Neural cell (in vitro differentiated cells): ENCODE data around the gene FAM174C. TPM values are rescaled to one million over a fixed set of nuclear protein-coding genes. Genes with fewer than 3 reads are reported as not detected.

Experiments
- H2AFZ ChIP-seq: fragments of 200-600, 300-800 bp; sonication (generic), shearing (Covaris generic); 2 replicates; pipeline ENCODE4 v1.6.0; 2014; ENCODE audit warnings: low read depth, mild to moderate bottlenecking, antibody characterized with exemption, low read length, moderate library complexity
- H3F3A ChIP-seq: fragments of 200-600 bp; shearing (Covaris generic); 2 replicates; pipeline ENCODE4 v1.6.1; 2016; ENCODE audit warnings: mild to moderate bottlenecking, moderate library complexity, mixed read lengths, antibody characterized with exemption, low read length; ENCODE audit not compliant: insufficient read depth, poor library complexity, severe bottlenecking
- H3K27ac ChIP-seq: fragments of 200-600, 300-800 bp; sonication (generic), shearing (Covaris generic); 2 replicates; pipeline ENCODE4 v1.5.1; 2014; ENCODE audit warnings: mild to moderate bottlenecking, low read length, moderate library complexity
- H3K27me3 ChIP-seq: fragments of 300-800, 200-600 bp; sonication (generic), shearing (Covaris generic); 2 replicates; pipeline ENCODE4 v1.6.0; 2014; ENCODE audit warnings: mild to moderate bottlenecking, low read depth, low read length, moderate library complexity; ENCODE audit not compliant: insufficient read depth
- H3K36me3 ChIP-seq: fragments of 300-800, 200-600 bp; sonication (generic), shearing (Covaris generic); 2 replicates; pipeline ENCODE4 v1.5.1; 2014; ENCODE audit warnings: mild to moderate bottlenecking, antibody characterized with exemption, low read length, moderate library complexity; ENCODE audit not compliant: insufficient read depth
- H3K4me2 ChIP-seq: fragments of 300-800, 200-600 bp; sonication (generic), shearing (Covaris generic); 2 replicates; pipeline ENCODE4 v1.6.0; 2014; ENCODE audit warnings: mild to moderate bottlenecking, low read length
- H3K4me3 ChIP-seq: fragments of 300-800, 200-600 bp; sonication (generic), shearing (Covaris generic); 2 replicates; pipeline ENCODE4 v1.5.1; 2014; ENCODE audit warnings: mild to moderate bottlenecking, low read length, moderate library complexity
- H3K79me2 ChIP-seq: fragments of 200-600 bp; shearing (Covaris generic); replicated peaks from 2 replicates; pipeline ENCODE4 v1.6.0; 2014; ENCODE audit warnings: mild to moderate bottlenecking, low read length, moderate library complexity; ENCODE audit not compliant: insufficient read depth
- H3K9ac ChIP-seq: fragments of 300-800, 200-600 bp; sonication (generic), shearing (Covaris generic); 2 replicates; pipeline ENCODE4 v1.6.1; 2016; ENCODE audit warnings: mild to moderate bottlenecking, low read length, mixed read lengths
- H3K9me2 ChIP-seq: fragments of 200-600 bp; shearing (Covaris generic); 2 replicates; pipeline ENCODE4 v1.6.1; 2016; ENCODE audit warnings: mild to moderate bottlenecking, low read length, mixed read lengths; ENCODE audit not compliant: insufficient read depth
- H3K9me3 ChIP-seq: fragments of 200-600, 300-800 bp; sonication (generic), shearing (Covaris generic); 2 replicates; pipeline ENCODE4 v1.6.1; 2016; ENCODE audit warnings: mild to moderate bottlenecking, mixed run types, low read length, moderate library complexity, mixed read lengths
- H4K20me1 ChIP-seq: fragments of 200-600 bp; shearing (Covaris generic); 2 replicates; pipeline ENCODE4 v1.6.1; 2016; ENCODE audit warnings: mild to moderate bottlenecking, mixed run types; ENCODE audit not compliant: insufficient read depth
- CTCF ChIP-seq: fragments of 450-650 bp; IDR thresholded peaks from 2 replicates; pipeline ENCODE4 v1.5.1; 2014; ENCODE audit warnings: antibody characterized with exemption, mild to moderate bottlenecking, moderate library complexity; ENCODE audit not compliant: poor library complexity, severe bottlenecking
- EP300 ChIP-seq: fragments of 450-650 bp; conservative IDR thresholded peaks from 2 replicates; pipeline ENCODE4 v1.6.1; 2014; ENCODE audit warnings: antibody characterized with exemption, mild to moderate bottlenecking, moderate library complexity; ENCODE audit not compliant: poor library complexity, severe bottlenecking
- EZH2 ChIP-seq: fragments of 200-600, 300-800 bp; shearing (Covaris generic), sonication (generic); IDR thresholded peaks from 2 replicates; pipeline ENCODE4 v1.6.1; 2014; ENCODE audit warnings: antibody characterized with exemption, low read length, borderline replicate concordance, mild to moderate bottlenecking; ENCODE audit not compliant: insufficient read depth, poor library complexity, severe bottlenecking
- MXI1 ChIP-seq: fragments of 450-650 bp; conservative IDR thresholded peaks from 2 replicates; pipeline ENCODE4 v1.6.1; 2014; ENCODE audit warnings: antibody characterized with exemption, mild to moderate bottlenecking; ENCODE audit not compliant: poor library complexity, severe bottlenecking
- POLR2AphosphoS5 ChIP-seq: IDR thresholded peaks from 2 replicates; pipeline ENCODE4 v1.6.1; 2012
- RAD21 ChIP-seq: fragments of 450-650 bp; conservative IDR thresholded peaks from 2 replicates; pipeline ENCODE4 v1.6.1; 2014; ENCODE audit warnings: antibody characterized with exemption, mild to moderate bottlenecking, moderate library complexity
- REST ChIP-seq: IDR thresholded peaks from 2 replicates; pipeline ENCODE4 v1.6.1; 2012; ENCODE audit warnings: borderline replicate concordance
- SMC3 ChIP-seq: fragments of 450-650 bp; conservative IDR thresholded peaks from 2 replicates; pipeline ENCODE4 v1.6.1; 2014; ENCODE audit warnings: antibody characterized with exemption, mild to moderate bottlenecking, moderate library complexity; ENCODE audit not compliant: poor library complexity
- TAF1 ChIP-seq: IDR thresholded peaks from 2 replicates; pipeline ENCODE4 v1.6.1; 2012; ENCODE audit warnings: low read depth
- polyA plus RNA-seq: library from polyadenylated mRNA; depleted of rRNA; stranded (reverse); fragments of >200 nt; gene quantifications from 2 replicates; pipeline ENCODE4 v1.2.3, GENCODE V29; 2014

Gene FAM174C
- polyA plus RNA-seq, 1 donor from 2014 or later: 28.4 TPM

GRCh38 chr19:1240925-1241324 is 34.4 kb upstream of the FAM174C start:
- Histone ChIP-seq H3K9ac (peak overlapping the region; percentile 82), H2AFZ (peak overlapping the region; percentile 14), H3F3A (peaks cover 4% of the 10 kb centered on the region), H3K79me2 (peaks cover 6% of the 10 kb centered on the region), H3K9me2 (no peaks in the 10 kb centered on the region), H3K4me2 (peak overlapping the region; percentile 80), H4K20me1 (no peaks in the 10 kb centered on the region), H3K36me3 (no peaks in the 10 kb centered on the region), H3K4me3 (peak overlapping the region; percentile 88), H3K9me3 (no peaks in the 10 kb centered on the region), H3K27me3 (no peaks in the 10 kb centered on the region), H3K27ac (peak overlapping the region; percentile 73)
- no peak for TF ChIP-seq CTCF
- no peak for TF ChIP-seq EP300

GRCh38 chr19:1241417-1242095 is 33.8 kb upstream of the FAM174C start, which contains the start of gene ATP5F1D:
ATP5F1D (plus strand) TSS chr19:1241751; CDS start chr19:1241851, 100 bp downstream.
- no peaks in the 10 kb centered on the region for H3K9me2 ChIP-seq
- H3K4me2 ChIP-seq: peak within 1 kb of the TSS; percentile 84
- peak within 1 kb of the TSS; percentile 88 for H3K4me3 ChIP-seq
- TF ChIP-seq REST (no peak), MXI1 (peak; percentile 74), SMC3 (peak; percentile 19), CTCF (no peak), POLR2AphosphoS5 (peak; percentile 81), TAF1 (no peak), RAD21 (no peak), EP300 (peak; percentile 60), EZH2 (no peak)
- H3K27ac ChIP-seq: peak within 1 kb of the TSS; percentile 73
- no peaks in the 10 kb centered on the region for H3K79me2 ChIP-seq
- peak within 1 kb of the TSS; percentile 14 for H2AFZ ChIP-seq
- H3K9ac ChIP-seq: peak within 1 kb of the TSS; percentile 82
- no peaks in the 10 kb centered on the region for H3K36me3 ChIP-seq
- peaks cover 4% of the 10 kb centered on the region for H3F3A ChIP-seq
- H4K20me1 ChIP-seq: no peaks in the 10 kb centered on the region
- H3K27me3 ChIP-seq: no peaks in the 10 kb centered on the region
- no peaks in the 10 kb centered on the region for H3K9me3 ChIP-seq
